Measurements from ENCODE around the gene PHETA2. TPM values are rescaled to one million over a fixed set of nuclear protein-coding genes. Genes with fewer than 3 reads are reported as not detected.
A peak's percentile ranks its signal among the peaks of the same experiment; 100 is the strongest.
"Not testable (repeated sequence)": the region's sequence is repeated elsewhere in the genome, so short reads cannot be mapped to it uniquely, and the experiment has no call there.

Gene PHETA2
- total and polyA plus RNA-seq, 5 donors: 6.4 to 11.5 (median 7.6) TPM

DNA sequence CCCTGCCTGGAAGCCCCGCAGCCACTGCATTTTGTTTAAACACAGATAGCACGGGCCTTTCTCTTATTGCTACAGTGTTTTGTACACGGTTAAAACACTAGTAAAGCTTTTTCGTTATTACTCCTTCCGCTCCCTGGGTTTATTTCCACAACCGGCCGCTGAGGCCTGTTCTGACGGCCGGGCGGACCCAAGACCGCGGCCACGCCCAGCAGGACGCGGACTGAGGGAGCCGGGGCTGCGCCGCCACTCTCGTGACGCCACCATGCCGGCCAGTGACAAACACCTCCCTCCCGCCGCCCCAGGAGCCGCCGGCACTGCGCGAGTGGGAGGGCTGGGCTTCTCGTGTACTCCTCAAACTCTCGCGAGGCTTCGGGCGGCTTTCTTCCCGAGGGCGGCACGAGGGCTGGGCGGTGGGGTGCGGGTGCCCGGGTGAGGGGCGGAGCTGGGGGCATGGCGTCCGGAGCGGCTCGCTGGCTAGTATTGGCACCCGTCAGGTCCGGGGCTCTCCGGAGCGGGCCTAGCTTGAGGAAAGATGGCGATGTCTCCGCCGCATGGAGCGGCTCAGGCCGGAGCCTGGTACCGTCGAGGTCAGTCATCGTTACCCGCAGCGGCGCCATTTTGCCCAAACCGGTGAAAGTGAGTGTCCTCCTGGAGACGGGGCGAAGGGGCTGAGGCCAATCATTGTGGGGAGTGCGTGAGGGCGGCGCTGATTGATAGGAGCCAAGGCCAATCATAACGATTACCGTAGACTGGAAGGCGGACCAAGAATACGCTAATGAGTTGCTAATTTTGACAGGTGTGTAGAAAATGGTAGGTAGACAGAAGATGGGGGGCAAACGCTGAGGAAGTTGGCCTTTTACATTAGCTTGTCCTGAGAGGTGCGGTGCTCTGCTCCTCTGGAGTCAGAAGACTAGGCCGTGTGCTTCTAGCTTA, 5.5 kb downstream of the PHETA2 start, which contains the start of gene SMDT1:
Gene SMDT1, plus strand, starts transcription at position 382 of the 933 bp plus-strand sequence. Its CDS starts 69 bp downstream, at position 451.
- Histone ChIP-seq H3K27ac (ENCODE audit: low read length) (peak within 1 kb of the TSS; percentile 99), H3K9me3 (ENCODE audit: control insufficient read depth, low read length) (no peaks in the 10 kb centered on the region), H3K4me1 (ENCODE audit: control insufficient read depth, insufficient read depth, low read length) (peaks cover 9% of the 10 kb centered on the region), H3K27me3 (ENCODE audit: control insufficient read depth, insufficient read depth) (no peaks in the 10 kb centered on the region), H3K4me3 (ENCODE audit: low read length) (peak within 1 kb of the TSS; percentile 72)
- ATAC-seq (peak; percentile 94 to 97), DNase-seq (peak; percentile 100)
- intact Hi-C loops (cut with DNase I): loop anchor here in 1 of 4 donors (10.0 kb wide), 1 partner anchor 365 kb away; no protein-coding TSS in a partner anchor
- under 1% methylated on average over 71 of the region's 71 CpGs for WGBS

GRCh38 chr22:42080287-42080686, 6.2 kb downstream of the PHETA2 start:
- ATAC-seq (peak in 1 of 2 donors; percentile 18), DNase-seq (peak in 1 of 3 donors; percentile 75)
- WGBS: 4% methylated on average over 14 of the region's 14 CpGs
- H3K27me3 ChIP-seq (ENCODE audit: control insufficient read depth, insufficient read depth): no peaks in the 10 kb centered on the region
- H3K9me3 ChIP-seq (ENCODE audit: control insufficient read depth, low read length): no peaks in the 10 kb centered on the region
- H3K4me1 ChIP-seq (ENCODE audit: control insufficient read depth, insufficient read depth, low read length): peaks cover 9% of the 10 kb centered on the region
- intact Hi-C loops (cut with DNase I): loop anchor here in 1 of 4 donors (10.0 kb wide), 1 partner anchor 365 kb away; no protein-coding TSS in a partner anchor
- H3K4me3 ChIP-seq (ENCODE audit: low read length): peak overlapping the region; percentile 72
- peak overlapping the region; percentile 98 for H3K27ac ChIP-seq (ENCODE audit: low read length)

DNA sequence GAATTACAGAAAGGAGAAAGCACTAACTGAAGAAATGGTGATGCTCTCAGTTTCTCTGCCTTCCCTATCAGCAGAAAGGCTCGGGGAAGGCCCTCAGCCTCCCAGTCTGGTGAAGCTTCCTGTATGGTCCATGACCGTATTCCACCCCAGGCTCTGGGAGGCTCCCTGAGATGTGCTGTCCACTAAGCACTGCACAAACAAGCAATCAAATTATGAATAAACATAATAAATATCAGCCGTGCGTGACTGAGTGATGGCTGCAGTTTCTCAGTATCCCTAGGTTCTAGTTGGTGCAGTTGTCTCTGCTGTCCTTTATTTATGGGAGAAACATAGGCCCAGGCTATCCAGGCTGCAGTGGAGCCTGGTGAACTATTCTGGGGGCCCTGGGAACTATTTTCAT, 9.1 kb downstream of the PHETA2 start:
- intact Hi-C loops (cut with DNase I): loop anchor here in 1 of 4 donors (10.0 kb wide), 1 partner anchor 362 kb away; no protein-coding TSS in a partner anchor
- DNase-seq: no peak
- peaks cover 9% of the 10 kb centered on the region for H3K4me1 ChIP-seq (ENCODE audit: control insufficient read depth, insufficient read depth, low read length)
- no peaks in the 10 kb centered on the region for H3K9me3 ChIP-seq (ENCODE audit: control insufficient read depth, low read length)
- no peaks in the 10 kb centered on the region for H3K27me3 ChIP-seq (ENCODE audit: control insufficient read depth, insufficient read depth)
- no peak overlapping the region for H3K4me3 ChIP-seq (ENCODE audit: low read length)
- 89% methylated on average over 4 of the region's 4 CpGs for WGBS
- no peak for ATAC-seq
- H3K27ac ChIP-seq (ENCODE audit: low read length): no peak overlapping the region

DNA sequence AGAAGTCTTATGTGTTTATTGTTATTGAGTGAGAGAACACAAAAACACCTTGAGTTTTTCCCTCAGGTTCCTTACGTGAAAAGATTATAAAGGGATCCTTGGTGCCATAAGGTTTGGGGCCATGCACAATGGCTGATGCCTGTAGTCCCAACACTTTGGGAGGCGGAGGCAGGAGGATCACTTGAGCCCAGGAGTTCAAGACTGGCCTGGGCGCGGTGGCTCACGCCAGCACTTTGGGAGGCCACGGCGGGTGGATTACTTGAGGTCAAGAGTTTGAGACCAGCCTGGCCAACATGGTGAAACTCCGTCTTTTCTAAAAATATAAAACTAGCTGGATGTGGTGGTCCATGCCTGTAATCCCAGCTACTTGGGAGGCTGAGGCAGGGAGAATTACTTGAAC, 10.8 kb downstream of the PHETA2 start:
- H3K27me3 ChIP-seq (ENCODE audit: control insufficient read depth, insufficient read depth): no peaks in the 10 kb centered on the region
- H3K27ac ChIP-seq (ENCODE audit: low read length): no peak overlapping the region
- 92% methylated on average over 8 of the region's 8 CpGs for WGBS
- no peak for DNase-seq
- peaks cover 11% of the 10 kb centered on the region for H3K4me1 ChIP-seq (ENCODE audit: control insufficient read depth, insufficient read depth, low read length)
- intact Hi-C loops (cut with DNase I): loop anchor here in 1 of 4 donors (10.0 kb wide), 1 partner anchor 360 kb away; no protein-coding TSS in a partner anchor
- no peaks in the 10 kb centered on the region for H3K9me3 ChIP-seq (ENCODE audit: control insufficient read depth, low read length)
- no peak for ATAC-seq
- no peak overlapping the region for H3K4me3 ChIP-seq (ENCODE audit: low read length)

GRCh38 chr22:42086051-42086450, 12.0 kb downstream of the PHETA2 start:
- Histone ChIP-seq H3K27me3 (ENCODE audit: control insufficient read depth, insufficient read depth) (no peaks in the 10 kb centered on the region), H3K27ac (ENCODE audit: low read length) (no peak overlapping the region), H3K4me3 (ENCODE audit: low read length) (no peak overlapping the region), H3K4me1 (ENCODE audit: control insufficient read depth, insufficient read depth, low read length) (peaks cover 11% of the 10 kb centered on the region), H3K9me3 (ENCODE audit: control insufficient read depth, low read length) (no peaks in the 10 kb centered on the region)
- intact Hi-C loops (cut with DNase I): loop anchor here in 1 of 4 donors (10.0 kb wide), 1 partner anchor 359 kb away; no protein-coding TSS in a partner anchor
- WGBS: 46% methylated on average over 6 of the region's 6 CpGs
- ATAC-seq (no peak), DNase-seq (no peak)

DNA sequence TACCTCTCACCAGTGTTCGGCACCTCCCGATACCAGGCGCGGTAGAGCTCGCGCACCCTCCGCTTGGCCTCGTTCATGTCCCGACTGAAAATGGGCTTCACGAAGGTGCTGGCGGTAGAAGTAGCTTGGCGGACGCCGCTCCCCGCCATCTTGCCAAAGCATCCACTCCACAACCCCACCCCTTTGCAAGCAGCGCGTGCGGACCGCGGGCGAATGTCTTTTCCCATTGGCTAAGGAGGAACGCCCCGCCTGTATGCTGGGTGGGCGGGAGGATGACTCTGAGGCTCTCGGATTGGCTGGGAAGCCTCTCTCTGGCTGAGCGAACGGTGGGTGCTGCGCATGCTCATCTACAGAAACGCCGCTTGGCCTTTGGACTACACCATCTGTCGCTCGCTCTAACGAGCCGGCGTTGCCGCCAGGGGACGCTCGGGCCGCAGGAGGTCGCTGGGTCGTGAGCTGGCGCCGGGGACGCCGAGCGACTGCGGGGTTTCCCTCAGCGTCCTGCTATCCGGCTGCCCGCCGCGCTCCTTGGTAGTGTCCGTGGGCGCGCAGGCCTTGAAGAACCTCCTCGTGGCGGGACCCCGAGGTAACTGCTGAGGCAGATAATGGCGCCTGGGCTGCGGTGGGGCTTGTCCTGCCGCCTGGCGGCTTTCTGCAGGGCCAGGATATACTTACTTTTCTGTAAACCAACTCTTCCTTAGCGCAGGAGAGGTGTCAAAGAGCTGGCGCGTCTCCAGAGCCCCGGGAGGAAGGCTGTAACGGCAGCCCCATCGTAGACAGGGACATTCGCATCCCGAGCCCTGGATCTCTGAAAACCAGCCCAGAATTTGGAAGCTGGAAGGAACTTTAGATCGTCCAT, 16.8 kb downstream of the PHETA2 start, which contains the start of gene NDUFA6:
Gene NDUFA6, minus strand, starts transcription at position 177 of the 859 bp plus-strand sequence. Its CDS starts 28 bp downstream, at position 149.
- no peaks in the 10 kb centered on the region for H3K27me3 ChIP-seq (ENCODE audit: control insufficient read depth, insufficient read depth)
- H3K4me1 ChIP-seq (ENCODE audit: control insufficient read depth, insufficient read depth, low read length): peaks cover 10% of the 10 kb centered on the region
- intact Hi-C loops (cut with DNase I): loop anchor here in 2 of 4 donors (5.0 to 10.0 kb wide), 2 partner anchors 344 to 346 kb away; partner anchors contain the start of gene NFAM1 (in 1 of the 2)

GRCh38 chr22:42091455-42091782, 17.4 kb downstream of the PHETA2 start:
- no peaks in the 10 kb centered on the region for H3K27me3 ChIP-seq (ENCODE audit: control insufficient read depth, insufficient read depth)
- H3K4me3 ChIP-seq (ENCODE audit: low read length): peak overlapping the region; percentile 63
- WGBS: 28% methylated on average over 7 of the region's 7 CpGs
- no peaks in the 10 kb centered on the region for H3K9me3 ChIP-seq (ENCODE audit: control insufficient read depth, low read length)
- peaks cover 10% of the 10 kb centered on the region for H3K4me1 ChIP-seq (ENCODE audit: control insufficient read depth, insufficient read depth, low read length)
- ATAC-seq (peak in 1 of 2 donors; percentile 0), DNase-seq (peak in 1 of 3 donors; percentile 49)
- peak overlapping the region; percentile 90 for H3K27ac ChIP-seq (ENCODE audit: low read length)
- intact Hi-C loops (cut with DNase I): loop anchor here in 2 of 4 donors (5.0 to 10.0 kb wide), 2 partner anchors 343 to 346 kb away; partner anchors contain the start of gene NFAM1 (in 1 of the 2)

More for the DNA sequence above, 16.8 kb downstream of the PHETA2 start, which contains the start of gene NDUFA6:
- Histone ChIP-seq H3K27ac (ENCODE audit: low read length) (peak within 1 kb of the TSS; percentile 96), H3K9me3 (ENCODE audit: control insufficient read depth, low read length) (no peaks in the 10 kb centered on the region), H3K4me3 (ENCODE audit: low read length) (peak within 1 kb of the TSS; percentile 65)
- DNase-seq (peak; percentile 99), ATAC-seq (peak; percentile 98)
- under 1% methylated on average over 71 of the region's 71 CpGs for WGBS

DNA sequence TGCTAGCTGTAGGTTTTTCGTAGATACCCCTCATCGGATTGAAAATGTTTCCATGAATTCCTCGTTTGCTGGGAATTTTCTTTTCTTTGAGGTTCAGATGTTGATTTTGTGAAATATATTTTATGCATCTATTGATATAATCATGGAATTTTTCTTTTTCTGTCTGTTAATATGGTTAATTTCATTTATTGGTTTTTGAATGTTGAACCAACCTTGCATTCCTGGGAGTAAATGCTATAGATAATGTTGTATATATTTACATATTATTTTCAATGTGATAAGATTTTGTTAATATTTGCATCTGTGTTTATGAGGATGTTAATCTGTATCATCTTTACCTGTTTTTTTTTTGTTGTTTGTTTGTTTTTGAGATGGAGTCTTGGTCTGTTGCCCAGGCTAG, 27.2 kb downstream of the PHETA2 start:
- ATAC-seq: no peak
- Histone ChIP-seq H3K9me3 (ENCODE audit: control insufficient read depth, low read length) (no peaks in the 10 kb centered on the region), H3K4me3 (ENCODE audit: low read length) (no peak overlapping the region), H3K27me3 (ENCODE audit: control insufficient read depth, insufficient read depth) (no peaks in the 10 kb centered on the region), H3K4me1 (ENCODE audit: control insufficient read depth, insufficient read depth, low read length) (no peaks in the 10 kb centered on the region), H3K27ac (ENCODE audit: low read length) (no peak overlapping the region)
- no peak for DNase-seq
- intact Hi-C loops (cut with DNase I): no loop called here
- WGBS: 98% methylated on average over 3 of the region's 3 CpGs

DNA sequence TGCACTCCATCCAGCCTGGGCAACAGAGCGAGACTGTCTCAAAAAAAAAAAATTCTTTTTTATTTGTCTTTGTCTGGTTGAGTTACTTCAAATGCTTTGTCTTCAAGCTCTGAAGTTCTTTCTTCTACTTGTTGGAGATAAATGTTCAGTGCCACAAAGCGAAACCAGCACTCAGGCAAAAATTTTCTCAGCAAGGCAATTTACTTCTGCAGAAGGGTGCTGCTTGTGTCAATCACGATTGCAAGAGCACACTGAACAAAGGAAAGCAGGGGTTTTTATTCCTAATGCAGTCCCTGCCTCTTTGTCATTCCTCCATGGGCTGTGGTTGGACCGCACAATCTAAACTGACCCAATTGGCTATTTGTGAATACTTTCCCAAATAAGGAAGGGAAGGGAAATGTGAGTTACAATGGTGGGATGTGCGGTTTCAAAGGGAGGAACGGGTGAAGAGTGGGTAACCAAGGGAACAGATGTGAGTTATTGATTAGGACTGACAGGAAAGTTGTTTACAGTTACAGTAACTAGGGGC, 30.3 kb downstream of the PHETA2 start:
- H3K27ac ChIP-seq (ENCODE audit: low read length); DNase-seq; H3K4me1 ChIP-seq (ENCODE audit: control insufficient read depth, insufficient read depth, low read length); ATAC-seq; H3K9me3 ChIP-seq (ENCODE audit: control insufficient read depth, low read length); H3K4me3 ChIP-seq (ENCODE audit: low read length); intact Hi-C loops (cut with DNase I); H3K27me3 ChIP-seq (ENCODE audit: control insufficient read depth, insufficient read depth): not testable (repeated sequence)
- 96% methylated on average over 6 of the region's 6 CpGs for WGBS

DNA sequence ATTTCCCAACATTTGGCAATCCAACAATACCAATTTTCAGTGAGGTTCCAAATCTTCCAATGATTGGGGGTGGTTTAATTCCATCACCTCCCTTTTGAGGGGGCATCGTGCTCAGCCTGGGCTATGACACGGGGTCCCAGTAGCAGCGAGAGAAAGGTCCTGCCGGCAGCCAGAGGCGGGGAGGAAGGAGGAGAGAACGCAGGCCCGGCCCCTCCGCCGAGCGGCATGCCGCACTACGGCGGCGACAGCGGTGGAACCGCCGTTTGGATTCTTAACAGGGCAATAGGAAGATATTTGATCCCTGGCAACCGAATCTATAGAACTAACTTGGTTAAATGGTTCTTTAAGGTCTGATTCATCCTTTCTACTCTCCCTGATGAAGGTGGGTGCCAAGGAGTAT, 34.8 kb downstream of the PHETA2 start:
- ATAC-seq (no peak), DNase-seq (no peak)
- Histone ChIP-seq H3K4me1 (ENCODE audit: control insufficient read depth, insufficient read depth, low read length) (no peaks in the 10 kb centered on the region), H3K27ac (ENCODE audit: low read length) (no peak overlapping the region), H3K27me3 (ENCODE audit: control insufficient read depth, insufficient read depth) (no peaks in the 10 kb centered on the region), H3K9me3 (ENCODE audit: control insufficient read depth, low read length) (no peaks in the 10 kb centered on the region), H3K4me3 (ENCODE audit: low read length) (no peak overlapping the region)
- intact Hi-C loops (cut with DNase I): no loop called here
- 71% methylated on average over 18 of the region's 18 CpGs for WGBS
